ENCODE results near the gene ABLIM3.

ABLIM3 gene

GRCh38 chr5:149132474-149132873 is 8.8 kb upstream of the ABLIM3 start:
- no peak for TF ChIP-seq CTCF (IDR thresholded peaks at IDR 0.05; ENCODE audit: low read length, missing control alignments)
- DNase-seq (ENCODE audit: low read depth), result no peak

GRCh38 chr5:149133795-149134777 is 7.2 kb upstream of the ABLIM3 start:
- no peak overlapping the region for H3K4me3 ChIP-seq (replicated peaks; ENCODE audit: low read depth, low read length)
- peak; percentile 82 for DNase-seq (ENCODE audit: low read depth)
- no peak for TF ChIP-seq CTCF (IDR thresholded peaks at IDR 0.05; ENCODE audit: low read length, missing control alignments)

More at GRCh38 chr5:149132474-149132873, 8.8 kb upstream of the ABLIM3 start:
- H3K4me3 ChIP-seq (replicated peaks; ENCODE audit: low read depth, low read length), result no peak overlapping the region

- no peak overlapping the region for H3K4me3 ChIP-seq (replicated peaks; ENCODE audit: low read depth, low read length)
- TF ChIP-seq CTCF (IDR thresholded peaks at IDR 0.05; ENCODE audit: low read length, missing control alignments), result no peak
- no peak for DNase-seq (ENCODE audit: low read depth)
These were observed 6.4 kb upstream of the ABLIM3 start for GRCh38 chr5:149134778-149135500.

GRCh38 chr5:149135536-149136201 is 5.6 kb upstream of the ABLIM3 start:
- DNase-seq (ENCODE audit: low read depth), result peak; percentile 72
- H3K4me3 ChIP-seq (replicated peaks; ENCODE audit: low read depth, low read length), result no peak overlapping the region
- no peak for TF ChIP-seq CTCF (IDR thresholded peaks at IDR 0.05; ENCODE audit: low read length, missing control alignments)

GRCh38 chr5:149138182-149138923 is 2.9 kb upstream of the ABLIM3 start:
- TF ChIP-seq CTCF (IDR thresholded peaks at IDR 0.05; ENCODE audit: low read length, missing control alignments), result no peak
- DNase-seq (ENCODE audit: low read depth), result no peak
- no peak overlapping the region for H3K4me3 ChIP-seq (replicated peaks; ENCODE audit: low read depth, low read length)

Data from fibroblast of pulmonary artery (primary cell).